Cardiac septum (tissue), 1 donor: Measurements from ENCODE around the gene CDNF. TPM values are rescaled to one million over a fixed set of nuclear protein-coding genes. Genes with fewer than 3 reads are reported as not detected.

Source experiments
- DNase-seq: peaks from one replicate; pipeline ENCODE4 v3.0.0-alpha.2; 2020; ENCODE audit warnings: low spot score
- intact Hi-C: fragments of 100-400 bp; cut with DNase I; formaldehyde crosslinking; loops from one replicate; pipeline ENCODE4 v1.14.0; 2022
- total RNA-seq: library from RNA; stranded (reverse); fragmentation: NEBNext Ultra II Directional; extraction: Animal tissue kit (Norgen Biotek cat#: 25700); gene quantifications from one replicate; pipeline ENCODE4 v1.2.1, GENCODE V29; 2021
- donor health status: DM: no; HTN: no; CAD: no.

Gene CDNF
- total RNA-seq, 1 donor from 2014 or later = 2.3 TPM

GRCh38 chr10:14810969-14811953 is 26.6 kb downstream of the CDNF start:
- DNase-seq = no peak
- intact Hi-C loops = loop anchor here (5.0 kb wide), 1 partner anchor 154 kb away; no protein-coding TSS in a partner anchor

DNA sequence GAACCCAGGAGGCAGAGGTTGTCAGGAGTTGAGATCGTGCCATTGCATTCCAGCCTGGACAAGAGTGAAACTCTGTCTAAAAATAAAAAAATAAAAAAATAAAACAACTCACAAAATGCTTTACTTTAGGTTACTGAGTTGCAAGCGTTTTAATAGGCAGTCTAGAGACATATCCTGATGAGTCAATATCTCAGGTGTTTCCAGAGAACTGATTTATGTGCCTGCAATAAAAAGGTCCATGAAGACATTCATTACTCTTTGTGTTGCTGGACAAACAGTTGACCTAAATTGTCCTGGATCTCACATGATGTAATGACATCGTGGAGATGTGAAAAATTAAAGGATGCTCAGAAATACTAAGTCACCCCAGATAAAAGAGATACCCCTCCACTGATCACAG is 31.5 kb downstream of the CDNF start:
- intact Hi-C loops = no loop called here
- DNase-seq = no peak

GRCh38 chr10:14803827-14804226 is 34.0 kb downstream of the CDNF start:
- no peak for DNase-seq
- intact Hi-C loops = no loop called here

- intact Hi-C loops = no loop called here
- no peak for DNase-seq
These were observed 36.1 kb downstream of the CDNF start for GRCh38 chr10:14801723-14802122.

DNA sequence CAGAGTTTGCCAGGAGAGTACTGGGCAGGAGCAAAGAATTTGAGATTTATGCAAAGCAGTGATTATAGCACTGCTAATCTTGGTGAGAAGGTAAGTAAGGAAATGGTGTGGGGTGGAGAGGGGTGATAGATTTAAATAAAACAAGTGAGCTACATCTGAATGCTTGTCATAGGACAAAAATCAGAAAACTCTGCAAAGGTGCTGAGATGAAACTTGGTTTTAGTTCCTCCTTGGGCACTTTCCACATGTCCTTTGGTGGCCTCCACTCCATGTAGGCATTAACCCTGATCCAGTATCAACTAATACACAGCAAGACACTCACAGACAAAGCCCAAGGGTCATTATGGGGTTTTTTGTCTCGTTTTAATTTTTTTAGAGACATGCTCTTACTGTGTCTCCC is 37.4 kb downstream of the CDNF start:
- intact Hi-C loops = no loop called here
- DNase-seq = no peak

GRCh38 chr10:14798636-14799035 is 39.2 kb downstream of the CDNF start:
- intact Hi-C loops = no loop called here
- DNase-seq = no peak

DNA sequence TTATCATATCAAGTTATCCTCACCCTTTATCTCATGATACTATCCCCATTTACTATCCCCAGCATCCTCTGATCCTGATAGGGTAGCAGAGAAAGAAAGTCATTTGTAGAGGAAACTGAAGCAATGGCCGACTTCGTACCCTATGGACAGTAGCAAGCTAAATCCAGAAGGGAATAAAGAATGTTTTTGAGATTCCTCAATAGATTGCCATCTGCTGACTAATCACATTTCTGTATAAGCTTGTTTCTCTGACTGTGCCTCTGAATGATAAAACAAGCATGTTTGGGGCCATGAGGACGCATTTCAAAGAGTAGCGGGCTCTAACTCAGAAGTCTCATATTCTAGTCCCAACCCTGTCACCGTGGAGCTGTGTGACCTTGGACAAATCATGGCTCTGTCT is 49.9 kb downstream of the CDNF start:
- no peak for DNase-seq
- intact Hi-C loops = no loop called here

DNA sequence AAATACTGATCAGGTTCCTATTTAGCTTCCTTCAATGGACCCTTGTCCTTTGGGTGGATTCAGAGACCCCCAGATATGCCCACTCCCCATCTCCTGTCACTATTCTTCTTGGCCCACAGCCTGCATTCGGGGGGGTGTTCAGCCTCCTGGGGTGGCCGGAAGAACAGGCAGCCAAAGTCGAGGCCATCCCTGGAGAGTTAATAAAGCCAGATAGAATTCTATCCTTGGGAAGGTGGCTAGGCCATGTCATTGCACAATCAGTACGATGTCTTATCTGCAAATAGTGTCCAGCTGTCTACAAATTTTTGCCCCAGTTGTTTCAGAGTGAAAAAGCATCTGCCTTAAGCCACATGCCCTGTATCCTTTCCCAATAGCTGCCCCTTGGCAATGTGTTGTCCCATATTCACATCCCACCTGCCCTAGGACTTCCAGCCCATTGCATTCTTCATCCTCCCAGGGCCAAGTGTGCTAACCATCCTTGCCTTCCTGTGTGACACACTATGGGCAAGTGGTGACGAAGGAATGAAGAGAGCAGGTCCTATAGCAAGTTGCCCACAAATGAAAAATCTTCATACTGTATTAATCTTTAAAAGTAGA is 53.3 kb downstream of the CDNF start:
- no peak for DNase-seq
- intact Hi-C loops = no loop called here

- intact Hi-C loops = loop anchor here (2.0 kb wide), 1 partner anchor 44 kb away; no protein-coding TSS in a partner anchor
- no peak for DNase-seq
These were observed 55.0 kb downstream of the CDNF start for GRCh38 chr10:14782691-14783363.

GRCh38 chr10:14781763-14782162 is 56.1 kb downstream of the CDNF start:
- DNase-seq = no peak
- intact Hi-C loops = loop anchor here (2.0 kb wide), 1 partner anchor 43 kb away; no protein-coding TSS in a partner anchor

- intact Hi-C loops = no loop called here
- DNase-seq = no peak
These were observed 58.7 kb downstream of the CDNF start for GRCh38 chr10:14779001-14779651.

DNA sequence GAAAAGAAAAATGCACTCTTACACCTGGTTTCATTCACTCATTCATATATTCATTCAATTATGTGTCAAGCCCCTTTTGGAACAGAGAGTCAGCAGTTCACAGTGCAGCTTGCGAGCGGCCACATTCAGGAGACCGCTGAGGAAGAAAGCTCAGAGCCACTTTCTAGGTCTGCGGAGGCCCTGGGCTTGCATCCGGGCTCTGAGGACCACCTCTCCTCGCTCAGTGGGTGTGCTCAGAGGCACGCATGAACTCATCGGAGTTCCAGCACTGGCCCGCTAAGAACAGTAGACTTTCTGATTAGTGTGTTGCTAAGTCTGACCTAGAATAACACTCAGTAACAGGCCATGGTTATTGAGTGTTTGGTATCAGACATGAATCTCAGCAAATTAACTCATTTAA is 61.3 kb downstream of the CDNF start:
- intact Hi-C loops = no loop called here
- DNase-seq = no peak

DNA sequence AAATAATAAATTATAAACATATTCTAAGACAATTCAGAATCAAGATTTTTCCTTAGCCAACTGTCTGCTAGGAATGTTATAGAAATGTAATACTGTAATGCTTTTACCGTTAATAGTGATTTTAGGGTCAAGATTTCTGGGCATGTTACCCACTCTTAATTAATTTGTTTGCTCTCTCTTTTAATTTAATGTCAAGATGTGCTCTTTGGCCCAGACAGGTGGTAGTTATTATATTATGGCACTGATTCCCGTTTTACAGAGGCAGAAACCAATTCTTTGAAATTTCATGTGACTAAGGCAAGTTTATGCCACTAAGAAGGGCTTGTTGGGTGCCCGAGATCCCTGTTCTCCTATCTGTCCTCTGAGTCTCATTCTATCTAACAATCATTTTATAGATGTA is 62.2 kb downstream of the CDNF start:
- intact Hi-C loops = no loop called here
- DNase-seq = no peak

DNA sequence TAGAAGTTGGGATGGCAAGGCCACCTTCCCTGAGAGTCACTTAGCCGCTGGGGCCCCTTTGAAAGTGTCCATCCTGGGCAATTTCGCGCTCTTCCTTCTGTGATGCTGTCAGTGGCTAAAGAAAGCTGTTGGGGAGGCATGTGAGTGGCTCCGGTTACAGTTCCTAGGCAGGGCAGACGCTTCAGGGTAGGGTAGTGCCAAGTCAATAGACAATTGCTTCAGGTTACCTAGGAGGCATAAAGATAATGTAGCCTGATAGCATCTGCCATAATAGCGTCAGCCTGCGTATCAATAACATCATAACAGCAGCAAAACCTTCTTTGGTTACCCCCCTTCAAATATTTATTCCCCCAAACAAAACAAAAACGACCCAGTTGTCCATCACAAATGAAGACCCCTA is 63.0 kb downstream of the CDNF start, which contains the start of gene FAM107B:
Gene FAM107B, minus strand, starts transcription at position 101 of the 400 bp plus-strand sequence. CDS start 234 bp downstream, outside the sequence.
- DNase-seq = no peak
- intact Hi-C loops = no loop called here

DNA sequence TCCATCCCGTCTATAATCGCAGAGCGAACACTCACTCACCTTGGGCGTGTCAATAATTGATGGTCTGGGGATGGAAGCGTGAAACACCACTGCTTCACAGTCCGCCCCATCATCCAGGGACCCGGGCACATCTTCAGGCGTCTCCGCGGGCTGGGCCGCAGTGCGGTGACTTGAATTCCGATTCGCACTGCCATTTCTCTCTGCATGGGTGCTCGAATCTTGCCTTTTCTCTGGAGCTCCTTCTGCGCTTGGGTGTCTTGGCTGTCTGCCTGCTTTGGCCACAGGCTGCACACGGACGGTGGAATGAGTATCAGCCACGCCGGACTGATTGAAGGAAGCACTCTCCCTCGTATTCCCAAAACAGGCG is 63.6 kb downstream of the CDNF start:
- intact Hi-C loops = no loop called here
- DNase-seq = no peak

DNA sequence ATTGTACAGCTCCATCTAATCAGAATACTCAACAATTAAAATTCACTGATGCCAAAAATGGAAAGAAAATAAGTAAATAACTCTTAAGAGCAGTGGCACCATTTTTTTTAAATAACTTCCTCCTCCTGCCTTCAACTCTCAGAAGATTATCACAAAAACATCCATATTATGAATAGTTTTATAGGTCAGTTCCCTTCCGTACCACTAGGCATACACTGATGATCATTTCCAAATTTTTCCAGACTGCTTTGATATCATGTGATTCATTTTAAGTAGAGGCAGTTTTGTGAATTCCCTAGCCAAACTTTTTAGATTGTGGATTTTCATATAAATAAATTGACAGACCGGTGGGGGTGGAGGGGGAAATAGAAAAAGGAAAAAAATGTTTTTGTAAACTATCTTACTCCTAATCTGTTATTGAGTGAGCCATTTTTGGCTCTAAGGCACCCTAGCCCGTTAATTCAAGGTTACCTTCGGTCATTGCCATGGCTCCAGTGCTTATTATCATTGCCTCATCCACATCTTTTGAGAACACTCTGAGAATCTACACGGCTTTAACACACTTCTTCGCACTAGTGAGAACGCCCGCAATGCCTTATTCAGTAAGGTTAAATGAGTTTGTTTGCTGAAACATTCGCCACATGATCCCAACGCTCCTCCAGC is 64.2 kb downstream of the CDNF start:
- intact Hi-C loops = no loop called here
- DNase-seq = no peak

- intact Hi-C loops = no loop called here
- no peak for DNase-seq
These were observed 65.4 kb downstream of the CDNF start for GRCh38 chr10:14772399-14772798.

DNA sequence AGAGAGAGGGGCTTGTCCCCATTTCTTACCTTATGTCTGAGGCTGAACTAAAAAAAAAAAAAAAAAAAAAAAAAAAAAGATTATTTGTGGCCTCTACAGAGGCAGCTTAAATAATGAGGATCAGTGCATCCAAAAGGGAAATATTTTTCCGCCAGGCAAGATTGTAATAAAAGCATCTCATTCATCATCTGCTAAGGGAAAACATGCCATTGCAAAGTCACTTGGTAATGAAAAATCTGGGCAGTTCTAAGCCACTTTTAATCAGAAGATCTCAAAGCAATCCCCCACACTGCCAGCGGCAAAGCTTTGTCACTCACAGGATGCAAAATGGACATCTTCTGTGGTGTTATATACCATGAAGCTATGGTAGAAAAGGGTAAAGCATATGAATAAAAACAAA is 66.9 kb downstream of the CDNF start:
- intact Hi-C loops = no loop called here

More for the DNA sequence above, 66.9 kb downstream of the CDNF start:
- no peak for DNase-seq
